ENCODE results near the gene HIF1AN.

DNA sequence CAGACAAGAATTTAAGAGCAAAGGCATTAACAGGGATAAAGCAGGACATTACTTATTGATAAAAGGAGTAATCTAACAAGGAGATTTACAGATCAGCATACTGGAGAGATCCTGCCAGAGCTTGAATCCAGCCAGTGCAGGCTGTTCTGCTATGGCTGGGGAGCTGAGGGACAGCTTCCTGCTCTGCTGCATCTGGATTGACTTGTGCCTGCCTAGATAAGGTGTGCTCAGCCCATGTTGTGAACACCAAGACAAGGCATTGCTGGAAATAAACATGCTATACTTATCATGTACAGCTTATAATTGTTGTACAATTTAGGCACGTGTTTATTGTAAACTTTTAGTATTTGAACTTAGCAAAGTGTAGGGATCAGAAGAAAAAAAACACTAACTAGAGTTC is 71.7 kb downstream of the HIF1AN start:
- TF ChIP-seq CREM (CRISPR knock-in tag; IDR thresholded peaks at IDR 0.05) (no peak), IRF2 (CRISPR knock-in tag; IDR thresholded peaks at IDR 0.05; ENCODE audit: borderline replicate concordance, low read depth) (no peak)
- TF ChIP-seq, protein P1, sequence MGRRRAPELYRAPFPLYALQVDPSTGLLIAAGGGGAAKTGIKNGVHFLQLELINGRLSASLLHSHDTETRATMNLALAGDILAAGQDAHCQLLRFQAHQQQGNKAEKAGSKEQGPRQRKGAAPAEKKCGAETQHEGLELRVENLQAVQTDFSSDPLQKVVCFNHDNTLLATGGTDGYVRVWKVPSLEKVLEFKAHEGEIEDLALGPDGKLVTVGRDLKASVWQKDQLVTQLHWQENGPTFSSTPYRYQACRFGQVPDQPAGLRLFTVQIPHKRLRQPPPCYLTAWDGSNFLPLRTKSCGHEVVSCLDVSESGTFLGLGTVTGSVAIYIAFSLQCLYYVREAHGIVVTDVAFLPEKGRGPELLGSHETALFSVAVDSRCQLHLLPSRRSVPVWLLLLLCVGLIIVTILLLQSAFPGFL (CRISPR knock-in tag; IDR thresholded peaks at IDR 0.05; ENCODE audit: borderline replicate concordance), result no peak
